Endodermal cell (in vitro differentiated cells): ENCODE measurements around the gene CLMP. TPM values are rescaled to one million over a fixed set of nuclear protein-coding genes. Genes with fewer than 3 reads are reported as not detected.

Experiments
- DNase-seq: peaks from one replicate; pipeline ENCODE4 v3.0.0-alpha.2; 2017
- H3K27ac ChIP-seq: 2 replicates; pipeline ENCODE4 v1.5.1; 2013; ENCODE audit warnings: mild to moderate bottlenecking, low read depth, low read length, moderate library complexity
- H3K27me3 ChIP-seq: 2 replicates; pipeline ENCODE4 v1.6.1; 2013; ENCODE audit warnings: mild to moderate bottlenecking, low read length, moderate library complexity; ENCODE audit not compliant: insufficient read depth, control insufficient read depth, poor library complexity, severe bottlenecking
- H3K36me3 ChIP-seq: 2 replicates; pipeline ENCODE4 v1.7.0; 2013; ENCODE audit warnings: mild to moderate bottlenecking, low read length, moderate library complexity; ENCODE audit not compliant: control insufficient read depth, insufficient read depth
- H3K4me1 ChIP-seq: one replicate; pipeline ENCODE4 v1.7.0; 2013; ENCODE audit warnings: low read length; ENCODE audit not compliant: control insufficient read depth, insufficient read depth
- H3K4me3 ChIP-seq: 2 replicates; pipeline ENCODE4 v1.5.1; 2013; ENCODE audit warnings: mild to moderate bottlenecking, low read length, moderate library complexity
- H3K9ac ChIP-seq: 2 replicates; pipeline ENCODE4 v1.6.1; 2013; ENCODE audit warnings: mild to moderate bottlenecking, low read length, moderate library complexity; ENCODE audit not compliant: poor library complexity, severe bottlenecking; ENCODE audit errors: extremely low read depth
- H3K9me3 ChIP-seq: 2 replicates; pipeline ENCODE4 v1.6.1; 2013; ENCODE audit warnings: mild to moderate bottlenecking, low read length, moderate library complexity; ENCODE audit not compliant: control insufficient read depth
- H3K27ac Mint-ChIP-seq: 2 replicates; pipeline ENCODE4 v1.8.0; 2020; ENCODE audit warnings: mixed read lengths
- H3K27me3 Mint-ChIP-seq: 2 replicates; pipeline ENCODE4 v1.8.0; 2021; ENCODE audit warnings: mild to moderate bottlenecking, mixed read lengths; ENCODE audit not compliant: insufficient read depth
- H3K36me3 Mint-ChIP-seq: 2 replicates; pipeline ENCODE4 v1.8.0; 2020; ENCODE audit warnings: low read depth, mixed read lengths
- H3K4me1 Mint-ChIP-seq: 2 replicates; pipeline ENCODE4 v1.8.0; 2020; ENCODE audit warnings: mixed read lengths
- H3K4me3 Mint-ChIP-seq: 2 replicates; pipeline ENCODE4 v1.8.0; 2020; ENCODE audit warnings: mild to moderate bottlenecking, moderate library complexity, mixed read lengths
- H3K9me3 Mint-ChIP-seq: 2 replicates; pipeline ENCODE4 v1.8.0; 2020; ENCODE audit warnings: mild to moderate bottlenecking, mixed read lengths
- CTCF ChIP-seq: fragments of 200-600 bp; sonication (generic); conservative IDR thresholded peaks from 2 replicates; pipeline ENCODE4 v1.5.0; 2021; ENCODE audit warnings: antibody characterized with exemption, mild to moderate bottlenecking
- WGBS, 2 experiments: methylation state at CpG; one replicate each; pipeline versions ENCODE4 v1.1.5 to v1.1.7; 2013; ENCODE audit warnings: missing lambda C conversion rate in 2 of 2, mixed read lengths in 1 of 2; ENCODE audit not compliant: insufficient coverage in 1 of 2, insufficient read length in 1 of 2; 5-methylcytosine and 5-hydroxymethylcytosine counted together
- total RNA-seq, 2 donors: library from RNA; stranded (reverse); fragmentation: NEBNext Ultra II Directional in 1 of 2; extraction: Animal tissue kit (Norgen Biotek cat#: 25700) in 1 of 2; gene quantifications; 2 replicates in 1 of 2; 3 replicates in 1 of 2; pipeline ENCODE4 v1.2.1, GENCODE V29; 2021

CLMP gene
- total RNA-seq, 2 donors from 2014 or later, result 86.5 to 94.4 TPM

- Mint-ChIP-seq H3K27me3 (no peaks in the 10 kb centered on the region), H3K4me3 (no peak overlapping the region), H3K27ac (no peak overlapping the region), H3K4me1 (peaks cover 7% of the 10 kb centered on the region), H3K36me3 (peaks cover 42% of the 10 kb centered on the region), H3K9me3 (peaks cover 2% of the 10 kb centered on the region)
- no peak overlapping the region for H3K9ac ChIP-seq
- no peak overlapping the region for H3K27ac ChIP-seq
- peaks cover 53% of the 10 kb centered on the region for H3K36me3 ChIP-seq
- no peaks in the 10 kb centered on the region for H3K27me3 ChIP-seq
- no peak for TF ChIP-seq CTCF
- DNase-seq, result no peak
- H3K9me3 ChIP-seq, result peaks cover 18% of the 10 kb centered on the region
- no peak overlapping the region for H3K4me3 ChIP-seq
- WGBS, 2 experiments, result 94 to 97% methylated on average over 4 of the region's 4 CpGs
- no peaks in the 10 kb centered on the region for H3K4me1 ChIP-seq
Measured at GRCh38 chr11:123139206-123139605, 55.8 kb downstream of the CLMP start.

- peaks cover 7% of the 10 kb centered on the region for H3K4me1 Mint-ChIP-seq
- H3K36me3 Mint-ChIP-seq, result peaks cover 27% of the 10 kb centered on the region
- no peaks in the 10 kb centered on the region for H3K9me3 Mint-ChIP-seq
- no peaks in the 10 kb centered on the region for H3K4me1 ChIP-seq
- no peaks in the 10 kb centered on the region for H3K27me3 ChIP-seq
- DNase-seq, result peak; percentile 85
- H3K27me3 Mint-ChIP-seq, result no peaks in the 10 kb centered on the region
- no peak overlapping the region for H3K4me3 Mint-ChIP-seq
- no peak for TF ChIP-seq CTCF
- H3K9ac ChIP-seq, result no peak overlapping the region
- no peak overlapping the region for H3K4me3 ChIP-seq
- peak overlapping the region; percentile 92 for H3K27ac ChIP-seq
- peaks cover 4% of the 10 kb centered on the region for H3K9me3 ChIP-seq
- WGBS, 2 experiments, result 75 to 86% methylated on average over 8 to 22 of the region's 24 CpGs
- peaks cover 46% of the 10 kb centered on the region for H3K36me3 ChIP-seq
- peak overlapping the region; percentile 90 for H3K27ac Mint-ChIP-seq
Measured at GRCh38 chr11:123137431-123138224, 57.4 kb downstream of the CLMP start.

GRCh38 chr11:123135863-123136446, 59.1 kb downstream of the CLMP start:
- H3K27ac Mint-ChIP-seq, result no peak overlapping the region
- no peak overlapping the region for H3K27ac ChIP-seq
- H3K4me3 Mint-ChIP-seq, result no peak overlapping the region
- peaks cover 37% of the 10 kb centered on the region for H3K36me3 ChIP-seq
- no peak for DNase-seq
- H3K4me1 Mint-ChIP-seq, result peaks cover 7% of the 10 kb centered on the region
- WGBS, 2 experiments, result 94 to 98% methylated on average over 11 to 14 of the region's 18 CpGs
- TF ChIP-seq CTCF, result no peak
- no peak overlapping the region for H3K9ac ChIP-seq
- no peaks in the 10 kb centered on the region for H3K27me3 ChIP-seq
- no peaks in the 10 kb centered on the region for H3K27me3 Mint-ChIP-seq
- no peak overlapping the region for H3K4me3 ChIP-seq
- H3K36me3 Mint-ChIP-seq, result peaks cover 19% of the 10 kb centered on the region
- no peaks in the 10 kb centered on the region for H3K9me3 Mint-ChIP-seq
- H3K9me3 ChIP-seq, result no peaks in the 10 kb centered on the region
- no peaks in the 10 kb centered on the region for H3K4me1 ChIP-seq
